SU-DHL-6 (cell line): ENCODE measurements around the gene GMEB2.

Source experiments
- H2AFZ ChIP-seq: fragments of 200-600 bp; sonication (generic); 2 replicates; pipeline ENCODE4 v1.6.1; 2014; ENCODE audit warnings: low read depth, mild to moderate bottlenecking, moderate library complexity, mixed read lengths, antibody characterized with exemption, low read length; ENCODE audit not compliant: severe bottlenecking
- H3F3A ChIP-seq: fragments of 200-600 bp; shearing (Covaris generic); 2 replicates; pipeline ENCODE4 v1.6.0; 2016; ENCODE audit warnings: antibody characterized with exemption, mild to moderate bottlenecking; ENCODE audit not compliant: insufficient read depth
- H3K27ac ChIP-seq: fragments of 200-600 bp; sonication (generic); 2 replicates; pipeline ENCODE4 v1.5.1; 2016; ENCODE audit warnings: low read depth, mild to moderate bottlenecking, low read length, moderate library complexity, mixed read lengths
- H3K27me3 ChIP-seq: fragments of 200-600 bp; sonication (generic), shearing (Covaris generic); 2 replicates; pipeline ENCODE4 v1.6.0; 2014; ENCODE audit warnings: mild to moderate bottlenecking, low read length
- H3K36me3 ChIP-seq: fragments of 200-600 bp; sonication (generic); 2 replicates; pipeline ENCODE4 v1.6.1; 2014; ENCODE audit warnings: mild to moderate bottlenecking, low read length, mixed read lengths
- H3K4me2 ChIP-seq: fragments of 300-600, 200-600 bp; shearing (Covaris generic), sonication (generic); 2 replicates; pipeline ENCODE4 v1.6.0; 2014; ENCODE audit warnings: low read length, low read depth, mild to moderate bottlenecking; ENCODE audit not compliant: poor library complexity, severe bottlenecking
- H3K4me3 ChIP-seq: fragments of 200-600 bp; sonication (generic); 2 replicates; pipeline ENCODE4 v1.5.1; 2014; ENCODE audit warnings: antibody characterized with exemption, low read length, mild to moderate bottlenecking, mixed read lengths; ENCODE audit not compliant: insufficient read depth, poor library complexity, severe bottlenecking
- H3K79me2 ChIP-seq: fragments of 200-600 bp; sonication (generic); 2 replicates; pipeline ENCODE4 v1.6.1; 2014; ENCODE audit warnings: mild to moderate bottlenecking, low read length, moderate library complexity; ENCODE audit not compliant: insufficient read depth
- H3K9ac ChIP-seq: fragments of 200-600 bp; sonication (generic); 2 replicates; pipeline ENCODE4 v1.7.0; 2014; ENCODE audit warnings: mild to moderate bottlenecking, low read length
- H3K9me2 ChIP-seq: fragments of 200-600 bp; sonication (generic); replicated peaks from 2 replicates; pipeline ENCODE4 v1.6.1; 2014; ENCODE audit warnings: low read length; ENCODE audit not compliant: insufficient read depth
- H3K9me3 ChIP-seq: fragments of 200-600 bp; sonication (generic); 2 replicates; pipeline ENCODE4 v1.6.1; 2014; ENCODE audit warnings: low read length, mixed read lengths; ENCODE audit not compliant: insufficient read depth
- H4K20me1 ChIP-seq: fragments of 200-600 bp; sonication (generic); 2 replicates; pipeline ENCODE4 v1.6.1; 2014; ENCODE audit warnings: low read depth, mild to moderate bottlenecking, antibody characterized with exemption, low read length, moderate library complexity, mixed read lengths
- CTCF ChIP-seq: fragments of 200-600 bp; sonication (generic); IDR thresholded peaks from one replicate; pipeline ENCODE4 v1.5.1; 2017; ENCODE audit warnings: antibody characterized with exemption, mild to moderate bottlenecking, low read length, moderate library complexity; ENCODE audit not compliant: insufficient read depth, poor library complexity, severe bottlenecking
- EZH2phosphoT487 ChIP-seq: fragments of 200-600 bp; sonication (generic), shearing (Covaris generic); conservative IDR thresholded peaks from 2 replicates; pipeline ENCODE4 v1.6.1; 2018; ENCODE audit warnings: mild to moderate bottlenecking, antibody characterized with exemption, low read length, moderate library complexity, mixed read lengths

Gene GMEB2

GRCh38 chr20:63558804-63559484, 68.0 kb downstream of the GMEB2 start:
- TF ChIP-seq CTCF (no peak), EZH2phosphoT487 (no peak)
- H3K4me2 ChIP-seq, result no peak overlapping the region
- H3K9me3 ChIP-seq, result no peaks in the 10 kb centered on the region
- H3F3A ChIP-seq, result no peaks in the 10 kb centered on the region
- no peak overlapping the region for H2AFZ ChIP-seq
- H3K4me3 ChIP-seq, result no peak overlapping the region
- H3K27ac ChIP-seq, result no peak overlapping the region
- no peaks in the 10 kb centered on the region for H4K20me1 ChIP-seq
- H3K9ac ChIP-seq, result no peak overlapping the region
- H3K36me3 ChIP-seq, result no peaks in the 10 kb centered on the region
- no peaks in the 10 kb centered on the region for H3K9me2 ChIP-seq
- H3K79me2 ChIP-seq, result no peaks in the 10 kb centered on the region
- H3K27me3 ChIP-seq, result no peaks in the 10 kb centered on the region

- Histone ChIP-seq H3K9me3 (no peaks in the 10 kb centered on the region), H3K4me3 (no peak overlapping the region), H3K4me2 (no peak overlapping the region), H2AFZ (no peak overlapping the region), H3K79me2 (no peaks in the 10 kb centered on the region), H3K27me3 (no peaks in the 10 kb centered on the region), H3K36me3 (no peaks in the 10 kb centered on the region), H3K27ac (no peak overlapping the region), H3K9me2 (no peaks in the 10 kb centered on the region), H3K9ac (no peak overlapping the region), H3F3A (peaks cover under 1% of the 10 kb centered on the region; the same call in 1 of the 2 replicates), H4K20me1 (no peaks in the 10 kb centered on the region)
- TF ChIP-seq EZH2phosphoT487 (no peak), CTCF (no peak)
Measured at GRCh38 chr20:63557481-63557891, 69.4 kb downstream of the GMEB2 start.

GRCh38 chr20:63556873-63557478, 69.9 kb downstream of the GMEB2 start:
- no peak overlapping the region for H3K4me3 ChIP-seq

More at GRCh38 chr20:63556873-63557478, 69.9 kb downstream of the GMEB2 start:
- H2AFZ ChIP-seq, result no peak overlapping the region
- H3K27ac ChIP-seq, result no peak overlapping the region
- H3K9me3 ChIP-seq, result no peaks in the 10 kb centered on the region
- no peaks in the 10 kb centered on the region for H3K79me2 ChIP-seq
- no peaks in the 10 kb centered on the region for H4K20me1 ChIP-seq
- H3K9ac ChIP-seq, result no peak overlapping the region
- no peaks in the 10 kb centered on the region for H3K36me3 ChIP-seq
- H3K27me3 ChIP-seq, result no peaks in the 10 kb centered on the region
- peaks cover 3% of the 10 kb centered on the region; the same call in 1 of the 2 replicates for H3F3A ChIP-seq
- no peaks in the 10 kb centered on the region for H3K9me2 ChIP-seq
- no peak for TF ChIP-seq EZH2phosphoT487
- TF ChIP-seq CTCF, result no peak
- H3K4me2 ChIP-seq, result no peak overlapping the region
